ENCODE measurements around the gene GLYATL3.
"Not testable (repeated sequence)": the region's sequence is repeated elsewhere in the genome, so short reads cannot be mapped to it uniquely, and the experiment has no call there.

GRCh38 chr6:49476564-49476963, 23.2 kb upstream of the GLYATL3 start:
- not testable (repeated sequence) for TF ChIP-seq CREB5 (CRISPR knock-in tag; IDR thresholded peaks at IDR 0.05; ENCODE audit: low read depth); POU6F1 (CRISPR knock-in tag; IDR thresholded peaks at IDR 0.05; ENCODE audit: borderline replicate concordance, low read depth); ESRRG (CRISPR knock-in tag; IDR thresholded peaks at IDR 0.05); ZFP3 (CRISPR knock-in tag; IDR thresholded peaks at IDR 0.05); RARB (CRISPR knock-in tag; IDR thresholded peaks at IDR 0.05); ZC3H10 (CRISPR knock-in tag; IDR thresholded peaks at IDR 0.05); BACH2 (CRISPR knock-in tag; IDR thresholded peaks at IDR 0.05; ENCODE audit: borderline replicate concordance); ZFP30 (CRISPR knock-in tag; IDR thresholded peaks at IDR 0.05); PPARA (CRISPR knock-in tag; IDR thresholded peaks at IDR 0.05; ENCODE audit: borderline replicate concordance)

Data from SK-N-SH treated with all-trans-retinoic acid at 6 μM for 48 hours (cell line).